Effector memory CD8-positive, alpha-beta T cell (primary cell): ENCODE data around the gene CAB39L.

Experiments
- ATAC-seq: fragments of 150-1000 bp; cut with Tn5 transposase; replicated peaks from 2 replicates; pipeline ENCODE4 v1.10.0; 2021; ENCODE audit warnings: mild to moderate bottlenecking, moderate library complexity
- DNase-seq, 3 experiments: peaks; one replicate each; pipeline ENCODE4 v3.0.0; 2021
- H3K27ac Mint-ChIP-seq, 2 donors: one replicate each; pipeline ENCODE4 v1.8.0; 2022; ENCODE audit warnings: mild to moderate bottlenecking in 2 of 2, mixed read lengths in 2 of 2, moderate library complexity in 2 of 2
- H3K27me3 Mint-ChIP-seq, 2 donors: one replicate each; pipeline ENCODE4 v1.8.0; 2022; ENCODE audit warnings: mixed read lengths in 2 of 2
- H3K36me3 Mint-ChIP-seq: one replicate; pipeline ENCODE4 v1.8.0; 2022; ENCODE audit warnings: mild to moderate bottlenecking, moderate library complexity, mixed read lengths; ENCODE audit not compliant: insufficient read depth
- H3K4me1 Mint-ChIP-seq, 2 donors: one replicate each; pipeline ENCODE4 v1.8.0; 2022; ENCODE audit warnings: low read depth in 2 of 2, mixed read lengths in 2 of 2
- H3K4me3 Mint-ChIP-seq, 2 donors: one replicate each; pipeline ENCODE4 v1.8.0; 2022; ENCODE audit warnings: mild to moderate bottlenecking in 2 of 2, mixed read lengths in 2 of 2, moderate library complexity in 2 of 2
- H3K9me3 Mint-ChIP-seq, 2 donors: one replicate each; pipeline ENCODE4 v1.8.0; 2022; ENCODE audit warnings: mixed read lengths in 2 of 2

CAB39L gene

DNA sequence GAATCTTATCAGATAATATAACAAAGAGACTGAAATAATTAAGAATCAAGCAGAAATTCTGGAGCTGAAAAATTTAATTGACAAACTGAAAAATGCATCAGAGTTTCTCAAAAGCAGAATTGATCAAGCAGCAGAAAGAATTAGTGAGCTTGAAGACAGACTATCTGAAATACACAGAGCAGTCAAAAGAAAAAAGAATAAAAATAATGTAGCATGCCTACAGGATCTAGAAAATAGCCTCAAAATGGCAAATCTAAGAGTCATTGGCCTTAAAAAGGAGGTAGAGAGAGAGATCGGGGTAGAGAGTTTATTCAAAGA, 39.2 kb downstream of the CAB39L start:
- no peak overlapping the region for H3K27ac Mint-ChIP-seq
- no peak for ATAC-seq
- peaks cover 0 to 3% of the 10 kb centered on the region in 2 donors for H3K4me1 Mint-ChIP-seq
- H3K4me3 Mint-ChIP-seq = no peak overlapping the region
- DNase-seq = no peak
- H3K9me3 Mint-ChIP-seq = peaks cover 2 to 15% of the 10 kb centered on the region in 2 donors
- no peaks in the 10 kb centered on the region for H3K27me3 Mint-ChIP-seq
- no peaks in the 10 kb centered on the region for H3K36me3 Mint-ChIP-seq

DNA sequence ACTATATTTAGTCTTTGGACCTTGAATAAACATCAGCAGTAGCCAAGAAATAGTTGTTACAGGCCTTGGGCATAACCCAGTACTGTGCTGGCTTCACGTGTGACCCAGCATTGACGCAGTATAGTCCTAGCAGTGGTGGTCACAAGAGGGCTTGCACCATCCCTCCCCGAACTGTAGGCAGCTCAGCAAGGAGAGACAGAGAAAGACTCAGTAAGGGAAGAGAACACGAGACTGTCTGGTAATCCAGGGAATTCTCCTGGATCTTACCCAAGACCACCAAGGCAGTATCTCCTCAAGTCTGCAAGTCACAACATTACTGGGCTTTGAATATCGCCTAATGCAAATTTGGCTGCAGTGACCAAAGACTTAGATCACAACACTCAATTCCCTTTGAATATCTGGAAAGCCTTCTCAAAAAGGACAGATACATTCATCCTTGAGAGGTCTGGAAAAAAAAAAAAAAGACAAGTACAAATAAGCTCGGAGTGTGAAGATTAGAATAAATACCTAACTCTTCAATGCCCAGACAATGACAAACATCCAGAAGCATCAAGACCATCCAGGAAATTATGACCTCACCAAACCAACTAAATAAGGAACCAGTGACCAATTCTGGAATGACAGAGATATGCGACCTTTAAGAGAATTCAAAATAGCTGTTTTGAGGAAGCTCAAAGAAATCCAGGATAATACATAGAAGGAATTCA, 39.7 kb downstream of the CAB39L start:
- no peak overlapping the region for H3K4me3 Mint-ChIP-seq
- no peaks in the 10 kb centered on the region for H3K36me3 Mint-ChIP-seq
- DNase-seq = no peak
- H3K4me1 Mint-ChIP-seq = peaks cover 0 to 3% of the 10 kb centered on the region in 2 donors
- peaks cover 2 to 15% of the 10 kb centered on the region in 2 donors for H3K9me3 Mint-ChIP-seq
- no peaks in the 10 kb centered on the region for H3K27me3 Mint-ChIP-seq
- ATAC-seq = no peak
- no peak overlapping the region for H3K27ac Mint-ChIP-seq

DNA sequence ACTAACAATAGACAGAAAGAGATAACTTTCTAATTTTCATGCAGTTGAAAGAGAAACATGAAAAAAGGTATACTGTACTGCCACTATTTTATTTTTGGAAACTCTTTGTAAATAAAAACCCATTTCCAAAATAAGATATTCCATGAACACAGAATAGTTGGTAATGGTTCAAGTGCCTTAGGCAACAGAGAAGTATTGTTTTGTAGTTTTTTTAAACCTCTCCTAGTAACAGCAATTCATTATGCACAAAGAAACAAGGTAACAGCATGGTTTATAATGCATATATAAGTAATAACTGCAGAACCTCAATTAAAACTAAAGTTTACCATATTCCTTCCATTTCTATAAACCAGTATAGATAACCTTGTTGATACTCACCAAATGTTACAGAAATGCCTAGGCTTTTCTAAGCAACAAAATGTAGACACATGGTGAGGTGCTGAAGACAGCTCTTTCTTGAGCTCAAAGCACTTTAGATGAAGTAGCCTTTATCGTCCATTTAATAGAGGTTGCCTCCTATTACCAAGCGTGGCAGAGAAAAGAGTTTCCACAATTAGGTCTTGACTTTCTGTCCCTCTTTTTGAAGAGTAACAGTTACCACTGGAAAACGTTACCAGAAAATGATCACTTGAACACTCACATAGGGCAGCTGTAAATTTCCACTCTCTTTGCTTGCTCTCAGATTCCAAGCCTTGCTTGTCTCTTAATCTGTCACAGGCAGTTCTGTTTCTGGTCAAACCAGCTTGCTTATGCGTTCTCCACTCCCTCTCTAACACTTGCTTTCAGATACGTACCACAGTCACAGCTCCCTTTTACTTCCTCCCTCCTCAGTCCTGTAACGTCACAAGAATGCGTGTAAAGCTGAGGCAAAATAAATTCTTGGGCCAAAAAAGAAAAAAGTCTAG, 42.9 kb downstream of the CAB39L start:
- no peak overlapping the region for H3K27ac Mint-ChIP-seq
- H3K9me3 Mint-ChIP-seq = peaks cover 2 to 15% of the 10 kb centered on the region in 2 donors
- H3K27me3 Mint-ChIP-seq = no peaks in the 10 kb centered on the region
- ATAC-seq (no peak), DNase-seq (no peak)
- peaks cover 0 to 3% of the 10 kb centered on the region in 2 donors for H3K4me1 Mint-ChIP-seq
- no peaks in the 10 kb centered on the region for H3K36me3 Mint-ChIP-seq
- no peak overlapping the region for H3K4me3 Mint-ChIP-seq

DNA sequence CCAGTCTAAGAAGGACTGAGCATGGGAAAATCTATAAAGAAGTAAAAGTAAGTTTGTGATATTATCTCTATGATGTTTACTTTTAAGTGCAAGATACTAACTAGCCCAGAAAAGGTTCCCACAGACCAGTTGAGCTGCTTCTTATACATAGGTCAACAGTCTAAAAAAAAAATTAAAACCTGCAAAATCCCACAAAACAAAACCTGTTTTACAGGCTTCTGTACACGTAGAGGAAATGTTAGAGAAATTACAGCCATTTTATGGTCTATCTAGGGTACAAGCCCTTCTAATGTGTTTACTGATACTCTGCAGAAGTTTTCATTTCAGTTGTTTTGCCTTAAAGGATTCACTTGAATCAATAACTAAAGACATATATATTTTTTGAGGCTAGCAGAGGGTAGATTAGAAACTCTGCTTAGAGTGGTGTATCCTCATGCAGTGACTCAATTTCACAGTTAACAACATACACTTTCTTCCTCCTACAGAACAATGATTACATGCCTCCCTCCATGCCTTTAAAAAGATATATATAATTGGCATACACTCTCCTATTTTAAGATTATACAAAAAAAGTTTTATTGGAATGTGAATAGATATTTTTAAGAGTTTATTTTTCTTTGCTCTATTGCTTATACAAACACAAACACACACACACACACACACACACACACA, 43.9 kb downstream of the CAB39L start:
- Mint-ChIP-seq H3K36me3 (no peaks in the 10 kb centered on the region), H3K4me1 (no peaks in the 10 kb centered on the region), H3K27me3 (no peaks in the 10 kb centered on the region), H3K4me3 (no peak overlapping the region), H3K27ac (no peak overlapping the region), H3K9me3 (peaks cover 2 to 6% of the 10 kb centered on the region in 2 donors)
- DNase-seq (no peak), ATAC-seq (no peak)

DNA sequence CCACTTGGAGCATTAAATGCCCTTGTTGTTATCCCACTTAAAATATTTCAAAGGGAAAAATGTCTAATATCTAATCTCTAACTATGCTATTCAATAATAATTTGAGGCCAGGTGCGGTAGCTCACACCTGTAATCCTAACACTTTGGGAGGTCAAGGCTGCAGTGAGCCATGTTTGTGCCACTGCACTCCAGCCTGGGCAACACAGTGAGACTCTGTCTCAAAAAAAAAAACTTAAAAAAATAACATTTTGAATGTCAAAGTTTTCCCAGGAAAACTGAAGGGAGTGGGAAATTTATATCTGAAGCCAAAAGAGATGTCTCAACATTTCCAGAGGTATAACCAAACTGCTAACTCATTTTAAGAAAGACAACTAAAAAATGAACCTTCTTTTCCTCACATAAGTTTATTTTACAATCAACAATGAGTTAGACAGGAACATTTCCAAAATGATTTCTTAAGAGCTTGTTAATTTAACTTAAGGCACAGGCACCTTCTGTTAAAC, 47.9 kb downstream of the CAB39L start:
- Mint-ChIP-seq H3K9me3 (no peaks in the 10 kb centered on the region), H3K27ac (no peak overlapping the region), H3K36me3 (no peaks in the 10 kb centered on the region), H3K4me1 (no peaks in the 10 kb centered on the region), H3K4me3 (no peak overlapping the region), H3K27me3 (no peaks in the 10 kb centered on the region)
- DNase-seq (no peak), ATAC-seq (no peak)

DNA sequence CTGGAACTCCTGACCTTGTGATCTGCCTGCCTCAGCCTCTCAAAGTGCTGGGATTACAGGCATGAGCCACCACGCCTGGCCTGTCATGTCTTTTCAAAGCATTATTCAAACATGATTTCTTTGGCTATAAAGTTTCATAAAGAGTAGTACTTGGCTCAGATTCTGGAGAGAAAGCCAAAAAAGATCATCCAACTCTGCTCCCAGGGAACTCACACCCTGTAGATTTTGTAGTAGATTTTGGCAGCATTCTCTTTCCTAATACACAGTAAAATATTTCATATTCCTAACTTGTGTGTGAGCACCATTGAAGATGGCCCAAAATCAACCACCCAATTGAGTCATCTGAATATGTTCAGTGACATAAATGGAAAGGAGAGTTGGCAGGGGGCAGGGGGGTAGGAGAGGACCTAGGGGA, 48.4 kb downstream of the CAB39L start:
- no peak overlapping the region for H3K27ac Mint-ChIP-seq
- H3K4me1 Mint-ChIP-seq = no peaks in the 10 kb centered on the region
- no peaks in the 10 kb centered on the region for H3K27me3 Mint-ChIP-seq
- H3K36me3 Mint-ChIP-seq = no peaks in the 10 kb centered on the region
- no peak for DNase-seq
- ATAC-seq = no peak
- no peak overlapping the region for H3K4me3 Mint-ChIP-seq
- no peaks in the 10 kb centered on the region for H3K9me3 Mint-ChIP-seq

DNA sequence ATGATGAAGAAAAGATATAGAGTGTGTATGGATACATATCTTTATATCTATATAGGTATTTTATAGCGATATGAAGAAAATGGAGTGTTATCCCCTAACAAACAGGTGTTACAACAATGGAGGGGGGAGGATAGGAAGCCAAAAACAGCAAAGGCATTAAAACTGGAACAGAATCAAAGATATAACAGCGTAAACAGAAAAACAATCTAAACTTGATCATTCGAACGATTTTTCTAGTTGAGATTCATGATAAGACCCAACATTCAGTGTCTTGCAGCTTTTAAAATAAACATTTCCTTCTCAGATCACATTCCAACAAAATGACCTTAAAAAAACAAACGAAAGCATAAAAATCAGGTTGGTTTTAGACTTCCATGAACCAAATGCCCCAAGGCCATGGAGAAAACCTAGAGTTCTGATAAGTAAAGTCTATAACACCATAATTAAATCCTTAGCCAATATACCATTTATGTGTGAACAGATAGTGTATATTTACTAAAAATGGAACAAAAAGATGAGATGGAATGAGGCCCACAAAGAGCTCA, 55.7 kb downstream of the CAB39L start:
- Mint-ChIP-seq H3K4me3 (no peak overlapping the region), H3K36me3 (peaks cover 3% of the 10 kb centered on the region), H3K27ac (no peak overlapping the region), H3K9me3 (no peaks in the 10 kb centered on the region), H3K4me1 (no peaks in the 10 kb centered on the region), H3K27me3 (no peaks in the 10 kb centered on the region)
- DNase-seq = no peak
- no peak for ATAC-seq

DNA sequence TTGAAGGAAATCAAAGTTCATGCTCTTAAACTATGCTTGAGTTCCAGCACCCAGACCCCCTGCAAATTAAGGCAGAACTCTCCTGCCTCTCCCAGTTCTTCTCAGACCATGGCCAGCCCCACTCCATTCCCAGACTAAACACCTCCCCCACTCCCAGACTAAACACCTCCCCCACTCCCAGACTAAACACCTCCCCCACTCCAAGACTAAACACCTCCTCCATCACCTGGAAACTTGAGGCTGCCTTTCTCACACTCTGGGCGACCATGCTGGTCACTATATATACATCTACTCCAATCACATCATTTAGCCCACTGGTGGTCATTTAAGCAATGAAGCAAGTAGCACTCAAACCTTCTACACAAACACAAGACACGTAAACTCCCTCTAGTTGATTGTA, 57.2 kb downstream of the CAB39L start:
- DNase-seq = no peak
- no peak for ATAC-seq
- no peaks in the 10 kb centered on the region for H3K9me3 Mint-ChIP-seq
- H3K4me1 Mint-ChIP-seq = no peaks in the 10 kb centered on the region
- peaks cover 3% of the 10 kb centered on the region for H3K36me3 Mint-ChIP-seq
- no peaks in the 10 kb centered on the region for H3K27me3 Mint-ChIP-seq
- no peak overlapping the region for H3K27ac Mint-ChIP-seq
- no peak overlapping the region for H3K4me3 Mint-ChIP-seq

DNA sequence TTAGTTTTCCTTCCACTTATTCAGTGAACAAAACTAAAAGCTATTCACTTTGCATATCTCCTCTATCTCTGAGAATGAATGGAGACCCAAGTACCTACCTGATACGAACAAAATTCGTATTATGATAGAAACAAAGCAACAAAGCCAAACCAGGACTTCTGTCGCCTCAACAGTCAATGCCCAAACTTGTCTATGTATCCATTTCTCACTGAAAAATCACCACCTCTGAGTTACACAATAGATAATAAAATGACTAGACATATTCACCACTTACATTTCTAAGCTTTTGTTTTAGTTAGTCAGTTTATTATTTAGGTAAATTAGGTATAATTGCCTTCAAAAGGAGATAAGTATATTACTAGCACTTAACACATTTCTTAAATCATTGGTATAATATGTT, 67.7 kb downstream of the CAB39L start:
- H3K4me3 Mint-ChIP-seq = no peak overlapping the region
- ATAC-seq = no peak

DNA sequence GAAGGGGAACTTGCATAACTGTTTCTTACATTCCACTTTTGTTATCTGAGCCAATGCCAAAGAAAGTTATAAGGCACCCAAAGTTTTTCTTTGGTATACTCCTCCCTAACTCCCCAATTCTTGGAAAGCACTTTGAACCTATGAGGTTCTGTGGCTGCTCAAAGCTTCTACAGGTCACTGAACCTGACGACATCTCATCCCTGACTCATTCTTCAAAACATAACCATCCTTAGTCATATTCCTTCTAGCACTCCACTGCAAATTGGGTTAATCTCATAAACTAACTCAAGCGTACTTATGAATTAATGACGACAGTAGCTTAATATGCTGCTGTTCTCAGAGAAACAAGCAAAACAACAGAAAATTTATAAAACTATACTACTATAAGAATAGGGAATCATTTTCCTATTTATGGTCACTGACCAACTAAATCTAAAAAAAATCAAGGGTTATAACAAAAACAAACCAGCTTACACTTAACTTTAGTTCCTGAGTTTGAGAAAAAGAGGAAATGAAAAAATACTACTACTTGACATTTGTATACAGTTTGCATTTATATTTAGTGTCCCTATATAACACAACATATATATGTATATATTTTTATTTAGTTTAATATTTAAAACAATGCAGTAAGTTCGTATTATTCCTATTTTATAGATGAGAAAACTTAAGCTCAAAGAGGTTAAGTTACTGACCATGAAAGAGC, 69.1 kb downstream of the CAB39L start:
- H3K4me3 Mint-ChIP-seq = no peak overlapping the region
- H3K27me3 Mint-ChIP-seq = no peaks in the 10 kb centered on the region
- ATAC-seq (no peak), DNase-seq (no peak)
- peak overlapping the region in 1 of 2 donors; percentile 14 for H3K27ac Mint-ChIP-seq
- H3K4me1 Mint-ChIP-seq = no peaks in the 10 kb centered on the region
- H3K36me3 Mint-ChIP-seq = peaks cover 4% of the 10 kb centered on the region
- H3K9me3 Mint-ChIP-seq = no peaks in the 10 kb centered on the region

More for the DNA sequence above, 67.7 kb downstream of the CAB39L start:
- Mint-ChIP-seq H3K9me3 (no peaks in the 10 kb centered on the region), H3K27ac (no peak overlapping the region), H3K27me3 (no peaks in the 10 kb centered on the region), H3K36me3 (peaks cover 7% of the 10 kb centered on the region), H3K4me1 (no peaks in the 10 kb centered on the region)
- no peak for DNase-seq

DNA sequence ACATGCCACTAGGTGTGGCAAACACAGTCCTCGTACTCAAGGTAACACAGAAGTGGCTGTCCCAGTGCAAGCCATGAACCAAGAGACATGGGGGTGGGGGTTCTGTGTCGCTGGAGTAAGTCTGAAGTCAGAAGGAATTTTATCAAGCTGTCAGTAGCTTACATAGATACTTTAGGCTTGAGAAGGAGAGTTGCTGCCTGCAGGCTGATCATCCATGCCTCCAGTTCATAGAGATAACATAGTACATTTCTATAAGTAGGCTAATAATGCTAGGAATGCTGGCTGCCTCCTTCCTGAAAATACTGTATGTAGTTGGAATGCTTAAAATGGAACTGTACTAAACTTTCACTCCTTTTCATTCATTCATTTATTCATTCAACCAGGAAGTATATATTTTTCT, 70.1 kb downstream of the CAB39L start:
- H3K27me3 Mint-ChIP-seq = no peaks in the 10 kb centered on the region
- H3K4me3 Mint-ChIP-seq = no peak overlapping the region
- no peaks in the 10 kb centered on the region for H3K4me1 Mint-ChIP-seq
- H3K36me3 Mint-ChIP-seq = peaks cover 3% of the 10 kb centered on the region
- no peak for DNase-seq
- no peaks in the 10 kb centered on the region for H3K9me3 Mint-ChIP-seq
- no peak overlapping the region for H3K27ac Mint-ChIP-seq
- no peak for ATAC-seq

DNA sequence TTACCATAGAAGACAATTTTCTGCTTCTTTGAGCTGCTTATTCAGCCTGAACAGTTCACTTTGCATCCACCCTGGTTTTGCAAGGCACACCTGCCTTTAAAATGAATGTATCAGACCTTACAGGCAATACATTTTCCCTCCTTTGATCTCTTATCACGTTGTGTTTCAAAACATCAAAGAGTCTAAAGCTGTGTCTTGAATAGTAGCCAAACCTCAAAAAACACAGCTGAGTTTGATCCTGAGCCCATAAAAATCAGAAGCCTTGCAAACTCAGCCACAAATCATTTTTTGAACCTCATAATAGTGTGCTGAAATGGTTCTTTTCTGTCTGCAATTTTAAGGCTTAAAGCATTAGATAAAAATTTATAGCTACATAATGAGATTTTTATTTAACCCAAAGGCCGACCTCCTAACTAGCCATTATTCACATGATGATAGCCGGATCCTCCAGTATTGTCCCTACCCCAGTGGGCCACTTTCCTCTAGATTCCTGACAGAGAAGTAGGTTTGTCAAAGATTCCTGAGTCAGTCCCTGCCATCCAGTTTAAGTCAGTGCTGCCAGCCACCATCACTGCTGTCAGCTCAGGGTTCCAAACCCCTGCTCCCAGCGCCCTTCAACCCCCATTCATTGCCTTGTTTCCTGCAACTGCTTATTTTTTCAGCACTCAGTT, 71.8 kb downstream of the CAB39L start:
- H3K27me3 Mint-ChIP-seq = no peaks in the 10 kb centered on the region
- ATAC-seq (peak; percentile 33), DNase-seq (no peak)
- no peak overlapping the region for H3K4me3 Mint-ChIP-seq
- no peaks in the 10 kb centered on the region for H3K9me3 Mint-ChIP-seq
- no peaks in the 10 kb centered on the region for H3K4me1 Mint-ChIP-seq
- H3K27ac Mint-ChIP-seq = no peak overlapping the region
- peaks cover 3% of the 10 kb centered on the region for H3K36me3 Mint-ChIP-seq
